ENCODE measurements around the gene LAMC3. TPM values are rescaled to one million over a fixed set of nuclear protein-coding genes. Genes with fewer than 3 reads are reported as not detected.

LAMC3 gene
- total RNA-seq, 1 donor from 2014 or later, result 0.20 TPM

DNA sequence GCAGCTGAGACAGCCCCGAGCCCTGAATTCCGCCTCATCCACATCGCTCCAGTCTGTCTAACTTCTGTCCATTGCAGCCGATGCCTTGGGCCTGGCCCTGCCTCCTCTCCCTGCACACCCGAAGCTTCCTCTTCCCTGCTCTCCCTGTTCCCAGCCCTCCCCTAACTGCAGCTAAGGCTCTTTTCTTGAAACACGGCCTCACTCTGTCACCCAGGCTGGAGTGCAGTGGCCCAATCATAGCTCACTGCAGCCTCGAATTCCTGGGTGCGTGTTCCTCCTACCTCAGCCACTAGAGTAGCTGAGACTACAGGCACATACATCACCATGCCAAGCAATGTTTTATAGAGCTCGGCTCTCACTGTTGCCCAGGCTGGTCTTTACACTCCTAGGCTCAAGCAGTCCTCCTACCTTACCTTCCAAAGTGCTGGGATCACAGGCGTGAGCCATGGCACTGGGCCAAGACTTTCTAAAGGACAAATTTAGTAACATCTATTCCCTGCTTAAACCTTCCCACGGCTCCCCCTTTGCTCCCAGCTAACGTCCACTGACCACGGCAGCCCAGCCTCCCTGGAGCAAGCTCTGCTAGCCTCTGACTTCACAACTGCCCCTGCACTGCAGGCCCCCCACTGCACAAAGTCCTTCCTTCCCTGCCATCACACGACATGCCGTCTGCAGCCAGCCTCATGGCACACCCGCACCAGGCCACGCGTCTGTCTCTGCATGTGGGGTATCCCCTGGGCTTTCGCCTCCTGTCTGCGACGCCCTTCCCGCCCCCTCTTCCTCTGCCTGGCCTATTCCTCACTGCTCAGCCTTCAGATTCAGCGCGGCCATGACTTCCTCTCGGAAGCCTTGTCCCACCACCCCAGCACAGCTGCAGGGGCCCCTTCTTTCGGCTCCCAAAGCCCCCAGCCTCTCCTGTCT, 28.6 kb downstream of the LAMC3 start:
- Mint-ChIP-seq H3K27ac (ENCODE audit: unreplicated experiment) (no peak overlapping the region), H3K4me3 (ENCODE audit: unreplicated experiment) (no peak overlapping the region)

DNA sequence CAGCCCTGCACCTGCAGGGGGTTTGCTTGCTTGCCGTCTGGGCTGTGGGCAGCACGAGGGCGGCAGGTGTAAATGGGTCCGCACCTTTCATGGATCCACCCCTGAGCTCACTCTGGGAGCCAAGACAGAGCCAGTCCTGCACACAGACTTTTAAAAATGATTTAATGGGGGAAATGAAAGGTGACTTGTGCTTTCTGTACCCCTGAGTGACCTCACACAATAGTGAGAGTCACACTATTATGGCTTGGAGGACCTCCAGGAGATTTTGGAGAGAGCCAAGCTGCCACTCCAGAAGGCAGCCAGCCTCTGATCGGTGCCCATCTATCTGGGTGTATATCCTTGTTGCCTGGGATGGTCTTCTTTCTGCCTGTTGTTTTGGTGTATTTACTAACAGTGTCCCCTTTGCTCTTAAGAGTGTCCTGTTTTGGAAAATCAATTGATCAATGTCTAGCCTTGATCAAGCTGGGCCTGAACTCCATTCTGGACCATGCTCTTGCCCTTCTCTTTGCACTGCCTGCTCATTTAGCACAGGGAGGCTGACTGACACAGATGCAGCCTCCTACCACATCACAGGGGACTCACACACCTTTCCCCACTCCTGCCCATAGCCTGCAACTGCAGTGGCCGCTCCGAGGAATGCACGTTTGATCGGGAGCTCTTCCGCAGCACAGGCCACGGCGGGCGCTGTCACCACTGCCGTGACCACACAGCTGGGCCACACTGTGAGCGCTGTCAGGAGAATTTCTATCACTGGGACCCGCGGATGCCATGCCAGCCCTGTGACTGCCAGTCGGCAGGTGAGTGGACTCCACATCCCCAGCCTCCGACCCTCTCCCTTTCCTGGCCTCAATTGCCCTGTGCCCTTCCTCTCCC, 29.5 kb downstream of the LAMC3 start:
- H3K79me2 ChIP-seq (ENCODE audit: insufficient read depth, low read length), result no peaks in the 10 kb centered on the region
- peaks cover 13% of the 10 kb centered on the region for H3K27me3 Mint-ChIP-seq (ENCODE audit: low read depth, unreplicated experiment)
- H3K36me3 Mint-ChIP-seq (ENCODE audit: low read depth, unreplicated experiment), result no peaks in the 10 kb centered on the region
- H3K4me1 Mint-ChIP-seq (ENCODE audit: low read depth, unreplicated experiment), result peaks cover 11% of the 10 kb centered on the region
- H4K20me1 ChIP-seq (ENCODE audit: insufficient read depth, low read length), result no peaks in the 10 kb centered on the region
- FAIRE-seq (no peak), DNase-seq (ENCODE audit: low read depth) (no peak)
- no peak overlapping the region for H3K27ac ChIP-seq (ENCODE audit: low read depth, low read length)
- no peaks in the 10 kb centered on the region for H3K36me3 ChIP-seq (ENCODE audit: insufficient read depth, low read length)
- H3K27ac Mint-ChIP-seq (ENCODE audit: unreplicated experiment), result no peak overlapping the region
- H3K4me3 Mint-ChIP-seq (ENCODE audit: unreplicated experiment), result no peak overlapping the region
- H3K9me3 ChIP-seq (ENCODE audit: insufficient read depth, low read depth, low read length), result no peaks in the 10 kb centered on the region
- H3K9me3 Mint-ChIP-seq (ENCODE audit: unreplicated experiment), result no peaks in the 10 kb centered on the region
- peaks cover 4% of the 10 kb centered on the region for H3K27me3 ChIP-seq (ENCODE audit: insufficient read depth, low read length)
- no peak overlapping the region for H3K4me3 ChIP-seq (ENCODE audit: insufficient read depth, low read depth, low read length)
- TF ChIP-seq, protein P1, sequence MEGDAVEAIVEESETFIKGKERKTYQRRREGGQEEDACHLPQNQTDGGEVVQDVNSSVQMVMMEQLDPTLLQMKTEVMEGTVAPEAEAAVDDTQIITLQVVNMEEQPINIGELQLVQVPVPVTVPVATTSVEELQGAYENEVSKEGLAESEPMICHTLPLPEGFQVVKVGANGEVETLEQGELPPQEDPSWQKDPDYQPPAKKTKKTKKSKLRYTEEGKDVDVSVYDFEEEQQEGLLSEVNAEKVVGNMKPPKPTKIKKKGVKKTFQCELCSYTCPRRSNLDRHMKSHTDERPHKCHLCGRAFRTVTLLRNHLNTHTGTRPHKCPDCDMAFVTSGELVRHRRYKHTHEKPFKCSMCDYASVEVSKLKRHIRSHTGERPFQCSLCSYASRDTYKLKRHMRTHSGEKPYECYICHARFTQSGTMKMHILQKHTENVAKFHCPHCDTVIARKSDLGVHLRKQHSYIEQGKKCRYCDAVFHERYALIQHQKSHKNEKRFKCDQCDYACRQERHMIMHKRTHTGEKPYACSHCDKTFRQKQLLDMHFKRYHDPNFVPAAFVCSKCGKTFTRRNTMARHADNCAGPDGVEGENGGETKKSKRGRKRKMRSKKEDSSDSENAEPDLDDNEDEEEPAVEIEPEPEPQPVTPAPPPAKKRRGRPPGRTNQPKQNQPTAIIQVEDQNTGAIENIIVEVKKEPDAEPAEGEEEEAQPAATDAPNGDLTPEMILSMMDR (IDR thresholded peaks at IDR 0.05; ENCODE audit: insufficient read depth, low read depth, low read length), result no peak
- TF ChIP-seq EZH2 (IDR thresholded peaks at IDR 0.05; ENCODE audit: insufficient read depth, low read length), result no peak
- H2AFZ ChIP-seq (ENCODE audit: low read depth, low read length), result no peak overlapping the region
- no peak overlapping the region for H3K9ac ChIP-seq (ENCODE audit: low read length)
- H3K4me1 ChIP-seq (ENCODE audit: insufficient read depth, low read length), result no peaks in the 10 kb centered on the region
- H3K4me2 ChIP-seq (ENCODE audit: low read length), result no peak overlapping the region

More for the DNA sequence above, 28.6 kb downstream of the LAMC3 start:
- Histone ChIP-seq H3K4me2 (ENCODE audit: low read length) (no peak overlapping the region), H3K36me3 (ENCODE audit: insufficient read depth, low read length) (no peaks in the 10 kb centered on the region), H2AFZ (ENCODE audit: low read depth, low read length) (no peak overlapping the region), H3K9ac (ENCODE audit: low read length) (no peak overlapping the region), H3K79me2 (ENCODE audit: insufficient read depth, low read length) (no peaks in the 10 kb centered on the region), H3K9me3 (ENCODE audit: insufficient read depth, low read depth, low read length) (no peaks in the 10 kb centered on the region), H3K4me1 (ENCODE audit: insufficient read depth, low read length) (no peaks in the 10 kb centered on the region), H3K27me3 (ENCODE audit: insufficient read depth, low read length) (peaks cover 6% of the 10 kb centered on the region), H4K20me1 (ENCODE audit: insufficient read depth, low read length) (no peaks in the 10 kb centered on the region), H3K27ac (ENCODE audit: low read depth, low read length) (no peak overlapping the region), H3K4me3 (ENCODE audit: insufficient read depth, low read depth, low read length) (no peak overlapping the region)
- H3K36me3 Mint-ChIP-seq (ENCODE audit: low read depth, unreplicated experiment), result no peaks in the 10 kb centered on the region
- H3K4me1 Mint-ChIP-seq (ENCODE audit: low read depth, unreplicated experiment), result peaks cover 11% of the 10 kb centered on the region
- no peak for TF ChIP-seq EZH2 (IDR thresholded peaks at IDR 0.05; ENCODE audit: insufficient read depth, low read length)
- TF ChIP-seq, protein P1 (IDR thresholded peaks at IDR 0.05; ENCODE audit: insufficient read depth, low read depth, low read length), result no peak
- H3K9me3 Mint-ChIP-seq (ENCODE audit: unreplicated experiment), result no peaks in the 10 kb centered on the region
- FAIRE-seq (no peak), DNase-seq (ENCODE audit: low read depth) (no peak)
- peaks cover 20% of the 10 kb centered on the region for H3K27me3 Mint-ChIP-seq (ENCODE audit: low read depth, unreplicated experiment)

All from astrocyte (in vitro differentiated cells and primary cell).